Measurements from ENCODE around the gene CDK16.
A peak's percentile ranks its signal among the peaks of the same experiment; 100 is the strongest.

Gene CDK16

DNA sequence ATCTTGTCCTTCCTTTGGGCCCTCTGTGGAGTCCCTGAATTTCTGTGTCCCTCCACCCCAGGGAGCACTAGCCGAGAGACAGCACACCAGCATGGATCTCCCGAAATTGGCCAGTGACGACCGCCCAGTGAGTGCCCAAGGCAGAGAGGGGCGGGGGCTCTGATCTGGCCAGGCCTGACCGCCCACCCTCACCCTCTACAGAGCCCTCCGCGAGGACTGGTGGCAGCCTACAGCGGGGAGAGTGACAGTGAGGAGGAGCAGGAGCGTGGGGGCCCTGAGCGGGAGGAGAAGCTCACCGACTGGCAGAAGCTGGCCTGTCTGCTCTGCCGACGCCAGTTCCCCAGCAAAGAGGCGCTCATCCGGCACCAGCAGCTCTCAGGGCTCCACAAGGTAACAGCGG lies 33.2 kb upstream of the CDK16 start:
- DNase-seq (ENCODE audit: low read depth) = no peak
- TF ChIP-seq, protein P1, sequence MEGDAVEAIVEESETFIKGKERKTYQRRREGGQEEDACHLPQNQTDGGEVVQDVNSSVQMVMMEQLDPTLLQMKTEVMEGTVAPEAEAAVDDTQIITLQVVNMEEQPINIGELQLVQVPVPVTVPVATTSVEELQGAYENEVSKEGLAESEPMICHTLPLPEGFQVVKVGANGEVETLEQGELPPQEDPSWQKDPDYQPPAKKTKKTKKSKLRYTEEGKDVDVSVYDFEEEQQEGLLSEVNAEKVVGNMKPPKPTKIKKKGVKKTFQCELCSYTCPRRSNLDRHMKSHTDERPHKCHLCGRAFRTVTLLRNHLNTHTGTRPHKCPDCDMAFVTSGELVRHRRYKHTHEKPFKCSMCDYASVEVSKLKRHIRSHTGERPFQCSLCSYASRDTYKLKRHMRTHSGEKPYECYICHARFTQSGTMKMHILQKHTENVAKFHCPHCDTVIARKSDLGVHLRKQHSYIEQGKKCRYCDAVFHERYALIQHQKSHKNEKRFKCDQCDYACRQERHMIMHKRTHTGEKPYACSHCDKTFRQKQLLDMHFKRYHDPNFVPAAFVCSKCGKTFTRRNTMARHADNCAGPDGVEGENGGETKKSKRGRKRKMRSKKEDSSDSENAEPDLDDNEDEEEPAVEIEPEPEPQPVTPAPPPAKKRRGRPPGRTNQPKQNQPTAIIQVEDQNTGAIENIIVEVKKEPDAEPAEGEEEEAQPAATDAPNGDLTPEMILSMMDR (IDR thresholded peaks at IDR 0.05; ENCODE audit: insufficient read depth, low read depth, low read length, missing control alignments) = no peak
- no peak overlapping the region for H3K4me3 ChIP-seq (ENCODE audit: low read length)

DNA sequence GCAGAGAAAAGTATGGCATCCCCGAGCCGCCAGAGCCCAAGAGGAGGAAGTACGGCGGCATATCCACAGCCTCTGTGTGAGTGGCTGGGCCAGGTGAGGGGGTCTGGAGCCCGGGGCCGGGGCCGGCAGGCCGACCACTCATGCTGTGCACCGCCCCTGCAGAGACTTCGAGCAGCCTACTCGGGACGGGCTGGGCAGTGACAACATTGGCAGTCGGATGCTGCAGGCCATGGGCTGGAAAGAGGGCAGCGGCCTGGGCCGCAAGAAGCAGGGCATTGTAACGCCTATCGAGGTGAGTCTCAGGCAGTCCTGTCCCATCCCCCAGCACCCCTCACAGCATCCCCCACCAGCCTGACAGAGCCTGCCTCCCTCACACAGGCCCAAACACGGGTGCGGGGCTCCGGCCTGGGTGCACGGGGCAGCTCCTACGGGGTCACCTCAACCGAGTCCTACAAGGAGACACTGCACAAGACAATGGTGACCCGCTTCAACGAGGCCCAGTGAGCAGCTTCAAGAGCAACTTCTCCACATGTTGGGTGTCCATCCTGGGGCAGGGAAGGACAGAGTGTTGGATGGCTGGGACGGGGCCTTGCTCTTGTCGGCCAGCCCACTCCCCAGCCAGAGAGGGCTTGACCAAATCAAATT lies 32.3 kb upstream of the CDK16 start:
- TF ChIP-seq, protein P1 (IDR thresholded peaks at IDR 0.05; ENCODE audit: insufficient read depth, low read depth, low read length, missing control alignments) = no peak
- DNase-seq (ENCODE audit: low read depth) = no peak

DNA sequence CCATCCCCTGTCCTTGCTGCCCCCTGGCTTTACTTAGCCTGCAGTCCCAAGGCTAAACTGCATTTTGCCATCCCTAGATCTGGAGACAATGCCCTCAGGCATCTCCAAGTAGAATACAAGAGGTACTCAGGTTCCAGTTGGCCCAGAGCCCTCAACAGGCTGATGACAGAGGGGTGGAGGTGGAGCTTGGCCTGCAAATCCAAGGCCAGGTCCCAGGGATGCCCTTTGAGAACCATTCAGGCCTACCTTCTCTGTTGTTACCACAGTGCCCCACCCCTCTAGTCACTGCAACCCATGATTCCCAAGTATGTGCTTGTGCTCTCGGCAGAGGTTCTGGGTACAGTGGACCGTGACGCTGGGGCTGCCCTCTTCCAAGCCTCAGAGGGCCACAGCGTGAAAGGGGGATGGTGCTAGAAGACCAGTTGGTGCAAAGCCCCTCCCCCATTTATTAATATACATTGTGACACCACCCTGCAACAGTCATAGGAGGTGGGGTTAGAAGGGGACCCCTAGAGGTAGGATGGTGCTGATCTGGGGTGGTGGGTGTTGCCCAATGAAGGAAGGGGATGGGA lies 31.3 kb upstream of the CDK16 start:
- no peak overlapping the region for H3K4me3 ChIP-seq (ENCODE audit: low read length)
- DNase-seq (ENCODE audit: low read depth) = no peak
- TF ChIP-seq, protein P1 (IDR thresholded peaks at IDR 0.05; ENCODE audit: insufficient read depth, low read depth, low read length, missing control alignments) = no peak

More for the DNA sequence above, 32.3 kb upstream of the CDK16 start:
- H3K4me3 ChIP-seq (ENCODE audit: low read length) = no peak overlapping the region

DNA sequence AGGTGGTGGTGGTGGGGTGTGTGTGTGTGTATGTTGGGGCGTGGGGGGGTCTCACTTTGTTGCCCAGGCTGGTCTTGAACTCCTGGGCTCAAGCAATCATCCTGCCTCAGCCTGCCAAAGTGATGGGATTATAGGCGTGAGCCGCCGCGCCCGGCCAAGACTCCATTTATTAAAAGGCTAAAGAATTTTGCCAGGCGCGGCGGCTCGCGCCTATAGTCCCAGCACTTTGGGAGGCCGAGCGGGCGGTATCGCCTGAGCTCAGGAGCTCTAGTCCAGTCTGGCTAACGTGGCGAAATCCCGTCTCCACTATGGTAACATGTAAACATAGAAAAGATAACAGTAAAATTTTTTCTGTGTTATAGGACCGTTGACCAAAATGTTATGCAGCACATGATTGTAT lies 28.6 kb upstream of the CDK16 start:
- H3K4me3 ChIP-seq (ENCODE audit: low read length) = no peak overlapping the region
- TF ChIP-seq, protein P1 (IDR thresholded peaks at IDR 0.05; ENCODE audit: insufficient read depth, low read depth, low read length, missing control alignments) = no peak
- no peak for DNase-seq (ENCODE audit: low read depth)

DNA sequence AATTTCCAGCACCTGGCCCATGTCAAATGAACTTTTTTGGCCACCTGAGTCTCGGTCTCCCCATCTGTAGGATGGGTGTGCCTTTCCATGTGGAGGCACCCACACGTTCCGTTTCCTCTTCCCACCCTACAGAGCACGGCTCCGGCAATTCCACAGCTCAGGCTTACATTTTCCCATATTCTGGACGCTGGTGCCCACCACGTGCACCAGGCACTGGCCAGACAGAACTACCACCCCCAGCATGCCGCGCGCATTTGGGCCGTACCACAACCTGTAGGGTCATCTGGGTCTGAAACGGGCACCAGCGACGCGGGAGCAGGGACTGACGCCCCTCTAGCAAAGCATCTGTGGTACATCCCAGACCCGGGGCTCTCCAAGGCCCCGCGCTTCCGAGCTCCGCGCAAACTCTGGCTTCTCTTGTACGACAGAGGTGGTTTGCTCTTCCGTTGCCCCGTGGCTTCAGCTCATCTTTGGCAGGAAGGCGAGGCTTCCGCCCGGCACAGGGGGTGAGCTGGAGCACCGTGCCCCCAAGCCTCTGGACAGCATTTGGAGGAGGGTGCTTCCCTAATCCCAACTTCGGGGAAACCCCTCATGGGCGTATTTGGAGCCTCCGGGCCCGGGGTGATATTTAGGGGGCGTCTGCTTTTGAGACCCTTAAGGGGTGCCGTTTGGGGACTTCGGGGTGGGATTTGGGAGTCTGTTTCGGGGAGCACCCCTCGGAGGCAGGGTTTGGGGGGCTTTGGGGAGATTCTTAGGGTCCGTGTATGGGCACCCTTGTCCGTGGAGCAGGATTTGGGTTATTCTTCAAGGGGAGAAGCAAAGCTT lies 27.8 kb upstream of the CDK16 start:
- H3K4me3 ChIP-seq (ENCODE audit: low read length) = peak overlapping the region; percentile 66
- peak; percentile 91 for DNase-seq (ENCODE audit: low read depth)
- TF ChIP-seq, protein P1 (IDR thresholded peaks at IDR 0.05; ENCODE audit: insufficient read depth, low read depth, low read length, missing control alignments) = no peak

DNA sequence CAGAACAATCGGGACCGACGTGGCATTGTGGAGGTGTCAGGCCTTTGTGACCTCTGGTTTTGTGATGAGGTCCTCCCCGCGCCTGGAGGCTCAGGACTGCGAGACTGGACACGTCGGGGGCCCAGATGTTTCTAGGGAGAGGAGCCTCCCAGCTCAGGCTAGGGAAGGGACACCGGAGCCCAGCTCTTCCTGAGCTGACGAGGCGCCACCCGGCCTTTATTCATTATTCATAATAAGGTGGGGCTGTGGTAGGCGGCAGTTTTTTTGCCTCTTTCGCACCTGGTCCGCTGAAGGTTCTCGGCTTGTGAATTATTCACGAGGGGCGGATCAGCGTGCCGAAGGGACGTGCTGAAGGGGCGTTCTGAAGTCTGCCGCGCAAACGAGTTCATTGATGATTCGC lies 27.1 kb upstream of the CDK16 start:
- DNase-seq (ENCODE audit: low read depth) = peak; percentile 78
- TF ChIP-seq, protein P1 (IDR thresholded peaks at IDR 0.05; ENCODE audit: insufficient read depth, low read depth, low read length, missing control alignments) = no peak
- peak overlapping the region; percentile 66 for H3K4me3 ChIP-seq (ENCODE audit: low read length)
